ENCODE data around the gene CYYR1. TPM values are rescaled to one million over a fixed set of nuclear protein-coding genes. Genes with fewer than 3 reads are reported as not detected.

Gene CYYR1
- total RNA-seq, 2 experiments from 2014 or later: not detected

DNA sequence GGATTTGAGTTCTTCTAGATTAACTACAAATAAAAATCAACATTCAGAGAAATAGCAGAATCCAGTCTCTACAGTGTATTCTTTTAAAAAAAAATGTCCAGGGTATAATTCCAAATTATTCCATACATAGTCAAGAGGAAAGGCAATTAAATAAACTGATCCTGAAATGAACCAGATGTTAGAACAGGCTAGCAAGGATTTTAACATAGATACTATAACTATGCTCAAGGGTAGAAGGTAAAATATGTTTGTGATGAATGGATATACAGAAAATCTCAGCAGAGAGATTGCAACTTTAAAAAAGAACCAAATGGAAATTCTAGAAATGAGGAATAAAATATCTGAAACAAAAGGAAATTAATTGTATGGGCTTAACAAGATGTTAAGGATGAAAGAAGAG lies 32.4 kb downstream of the CYYR1 start:
- Histone ChIP-seq H3K79me2 (ENCODE audit: insufficient read depth, low read depth, low read length) (no peaks in the 10 kb centered on the region), H3K27ac (ENCODE audit: low read depth, low read length, poor library complexity, severe bottlenecking) (no peak overlapping the region), H3K9me2 (ENCODE audit: insufficient read depth, low read length) (no peaks in the 10 kb centered on the region), H3K9me3 (ENCODE audit: low read length) (peaks cover 9% of the 10 kb centered on the region), H4K20me1 (ENCODE audit: insufficient read depth, low read length) (no peaks in the 10 kb centered on the region), H3K36me3 (ENCODE audit: insufficient read depth, low read length) (no peaks in the 10 kb centered on the region), H3K4me2 (ENCODE audit: low read length) (no peak overlapping the region), H3K4me3 (ENCODE audit: low read depth, low read length, poor library complexity, severe bottlenecking) (no peak overlapping the region), H3K4me1 (ENCODE audit: insufficient read depth, low read length, poor library complexity, severe bottlenecking) (no peaks in the 10 kb centered on the region), H2AFZ (ENCODE audit: low read length) (no peak overlapping the region)
- ChIA-PET CTCF (ENCODE audit: unreplicated experiment) (no interaction called here), POLR2A (no interaction called here)
- intact Hi-C loops (cut with micrococcal nuclease; ENCODE audit: unreplicated experiment): no loop called here
- no TSS peak for BruUV-seq (replicated peaks)
- DNase-seq (ENCODE audit: low spot score): no peak
- no peak for TF ChIP-seq EZH2phosphoT487 (IDR thresholded peaks at IDR 0.05; ENCODE audit: borderline replicate concordance, low read depth, low read length)
- TF ChIP-seq, protein P1, sequence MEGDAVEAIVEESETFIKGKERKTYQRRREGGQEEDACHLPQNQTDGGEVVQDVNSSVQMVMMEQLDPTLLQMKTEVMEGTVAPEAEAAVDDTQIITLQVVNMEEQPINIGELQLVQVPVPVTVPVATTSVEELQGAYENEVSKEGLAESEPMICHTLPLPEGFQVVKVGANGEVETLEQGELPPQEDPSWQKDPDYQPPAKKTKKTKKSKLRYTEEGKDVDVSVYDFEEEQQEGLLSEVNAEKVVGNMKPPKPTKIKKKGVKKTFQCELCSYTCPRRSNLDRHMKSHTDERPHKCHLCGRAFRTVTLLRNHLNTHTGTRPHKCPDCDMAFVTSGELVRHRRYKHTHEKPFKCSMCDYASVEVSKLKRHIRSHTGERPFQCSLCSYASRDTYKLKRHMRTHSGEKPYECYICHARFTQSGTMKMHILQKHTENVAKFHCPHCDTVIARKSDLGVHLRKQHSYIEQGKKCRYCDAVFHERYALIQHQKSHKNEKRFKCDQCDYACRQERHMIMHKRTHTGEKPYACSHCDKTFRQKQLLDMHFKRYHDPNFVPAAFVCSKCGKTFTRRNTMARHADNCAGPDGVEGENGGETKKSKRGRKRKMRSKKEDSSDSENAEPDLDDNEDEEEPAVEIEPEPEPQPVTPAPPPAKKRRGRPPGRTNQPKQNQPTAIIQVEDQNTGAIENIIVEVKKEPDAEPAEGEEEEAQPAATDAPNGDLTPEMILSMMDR (conservative IDR thresholded peaks at IDR 0.05; ENCODE audit: low read length): no peak

GRCh38 chr21:26539566-26539965 lies 33.5 kb downstream of the CYYR1 start:
- Histone ChIP-seq H3K9me3 (ENCODE audit: low read length) (peaks cover 14% of the 10 kb centered on the region), H3K4me2 (ENCODE audit: low read length) (no peak overlapping the region), H3K9me2 (ENCODE audit: insufficient read depth, low read length) (no peaks in the 10 kb centered on the region), H4K20me1 (ENCODE audit: insufficient read depth, low read length) (no peaks in the 10 kb centered on the region), H3K36me3 (ENCODE audit: insufficient read depth, low read length) (no peaks in the 10 kb centered on the region), H3K4me1 (ENCODE audit: insufficient read depth, low read length, poor library complexity, severe bottlenecking) (no peaks in the 10 kb centered on the region), H2AFZ (ENCODE audit: low read length) (no peak overlapping the region), H3K27ac (ENCODE audit: low read depth, low read length, poor library complexity, severe bottlenecking) (no peak overlapping the region), H3K79me2 (ENCODE audit: insufficient read depth, low read depth, low read length) (no peaks in the 10 kb centered on the region), H3K4me3 (ENCODE audit: low read depth, low read length, poor library complexity, severe bottlenecking) (no peak overlapping the region)
- intact Hi-C loops (cut with micrococcal nuclease; ENCODE audit: unreplicated experiment): no loop called here
- CTCF ChIA-PET (ENCODE audit: unreplicated experiment): no interaction called here
- no TSS peak for BruUV-seq (replicated peaks)
- POLR2A ChIA-PET: no interaction called here
- DNase-seq (ENCODE audit: low spot score): no peak
- TF ChIP-seq EZH2phosphoT487 (IDR thresholded peaks at IDR 0.05; ENCODE audit: borderline replicate concordance, low read depth, low read length): no peak
- TF ChIP-seq, protein P1 (conservative IDR thresholded peaks at IDR 0.05; ENCODE audit: low read length): no peak

DNA sequence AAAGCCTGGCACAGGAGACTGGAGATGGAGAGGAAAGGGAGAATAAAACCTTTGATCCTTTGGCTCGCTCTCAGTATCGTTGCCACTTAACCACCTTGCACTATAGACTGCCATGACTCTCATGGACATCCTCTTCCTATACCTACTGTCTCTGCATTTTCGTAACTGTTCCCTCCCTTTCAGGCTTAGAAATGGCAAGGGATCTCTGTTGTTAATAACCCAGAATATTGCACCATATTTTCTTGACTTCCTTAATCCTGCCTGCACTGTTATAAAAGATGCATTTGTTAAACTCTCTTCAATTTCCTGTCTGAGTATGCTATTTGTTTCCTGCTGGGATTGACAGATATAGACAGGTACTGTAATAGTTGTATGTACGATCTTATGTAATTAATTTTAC lies 38.6 kb downstream of the CYYR1 start:
- Histone ChIP-seq H3K79me2 (ENCODE audit: insufficient read depth, low read depth, low read length) (no peaks in the 10 kb centered on the region), H3K9me3 (ENCODE audit: low read length) (peaks cover 14% of the 10 kb centered on the region), H2AFZ (ENCODE audit: low read length) (no peak overlapping the region), H3K36me3 (ENCODE audit: insufficient read depth, low read length) (no peaks in the 10 kb centered on the region), H4K20me1 (ENCODE audit: insufficient read depth, low read length) (no peaks in the 10 kb centered on the region), H3K9me2 (ENCODE audit: insufficient read depth, low read length) (no peaks in the 10 kb centered on the region), H3K4me3 (ENCODE audit: low read depth, low read length, poor library complexity, severe bottlenecking) (no peak overlapping the region), H3K4me1 (ENCODE audit: insufficient read depth, low read length, poor library complexity, severe bottlenecking) (no peaks in the 10 kb centered on the region), H3K27ac (ENCODE audit: low read depth, low read length, poor library complexity, severe bottlenecking) (no peak overlapping the region), H3K4me2 (ENCODE audit: low read length) (no peak overlapping the region)
- intact Hi-C loops (cut with micrococcal nuclease; ENCODE audit: unreplicated experiment): no loop called here
- ChIA-PET POLR2A (no interaction called here), CTCF (ENCODE audit: unreplicated experiment) (no interaction called here)
- TF ChIP-seq EZH2phosphoT487 (IDR thresholded peaks at IDR 0.05; ENCODE audit: borderline replicate concordance, low read depth, low read length): no peak
- TF ChIP-seq, protein P1 (conservative IDR thresholded peaks at IDR 0.05; ENCODE audit: low read length): no peak
- no TSS peak for BruUV-seq (replicated peaks)
- no peak for DNase-seq (ENCODE audit: low spot score)
